ENCODE data around the gene CCBE1. TPM values are rescaled to one million over a fixed set of nuclear protein-coding genes. Genes with fewer than 3 reads are reported as not detected.

Gene CCBE1
- total and polyA plus RNA-seq, 4 experiments from 2014 or later = not detected

DNA sequence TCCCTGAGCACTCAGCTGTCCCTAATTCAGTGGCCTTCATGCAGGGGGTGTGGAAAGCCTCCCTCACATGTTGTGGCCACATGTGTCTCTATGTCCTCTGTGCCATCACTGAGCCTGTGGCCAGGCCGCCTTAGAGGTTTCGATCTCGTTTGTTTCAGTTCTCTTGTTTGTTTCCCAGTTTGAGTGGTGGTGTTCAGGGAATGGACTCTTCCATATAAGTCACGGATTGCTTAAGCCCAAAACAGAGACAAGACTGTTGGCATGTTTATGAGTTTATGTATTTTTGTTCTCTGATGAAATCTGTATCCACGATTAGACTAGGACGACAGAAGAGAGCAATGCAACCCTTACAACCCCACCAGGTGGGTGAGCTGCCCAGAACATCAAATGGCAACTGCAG, 134.5 kb downstream of the CCBE1 start:
- intact Hi-C loops (cut with micrococcal nuclease) = no loop called here
- peaks cover 0 to 3% (median 0%) of the 10 kb centered on the region in 8 donors for H3K9me3 Mint-ChIP-seq
- H3K9me3 ChIP-seq (ENCODE audit: control insufficient read depth in 1 of 2, low read length in 2 of 2) = no peaks in the 10 kb centered on the region
- no peaks in the 10 kb centered on the region for H3K27me3 ChIP-seq (ENCODE audit: insufficient read depth, low read length)
- no peaks in the 10 kb centered on the region for H3K36me3 Mint-ChIP-seq
- H3K27ac ChIP-seq (ENCODE audit: low read depth, low read length) = no peak overlapping the region
- H3K4me1 Mint-ChIP-seq = no peaks in the 10 kb centered on the region
- no peaks in the 10 kb centered on the region for H3K4me1 ChIP-seq (ENCODE audit: insufficient read depth, low read length)
- no peaks in the 10 kb centered on the region for H3K36me3 ChIP-seq (ENCODE audit: insufficient read depth, low read length)
- no peak overlapping the region for H3K4me3 ChIP-seq (ENCODE audit: low read length in 2 of 2)
- ChIA-PET POLR2A (ENCODE audit: partially characterized antibody) (no interaction called here), CTCF (ENCODE audit: partially characterized antibody) (no interaction called here)
- H3K27me3 Mint-ChIP-seq = peaks cover 0 to 2% of the 10 kb centered on the region in 2 donors
- no peak overlapping the region for H3K27ac Mint-ChIP-seq
- no peak overlapping the region for H3K4me3 Mint-ChIP-seq
- DNase-seq = no peak

GRCh38 chr18:59561612-59562011, 135.6 kb downstream of the CCBE1 start:
- Mint-ChIP-seq H3K27me3 (peaks cover 0 to 2% of the 10 kb centered on the region in 2 donors), H3K4me1 (no peaks in the 10 kb centered on the region), H3K36me3 (no peaks in the 10 kb centered on the region), H3K27ac (no peak overlapping the region), H3K9me3 (peaks cover 0 to 4% (median 0%) of the 10 kb centered on the region in 8 donors), H3K4me3 (no peak overlapping the region)
- ChIA-PET CTCF (ENCODE audit: partially characterized antibody) (no interaction called here), POLR2A (ENCODE audit: partially characterized antibody) (no interaction called here)
- Histone ChIP-seq H3K27me3 (ENCODE audit: insufficient read depth, low read length) (no peaks in the 10 kb centered on the region), H3K36me3 (ENCODE audit: insufficient read depth, low read length) (no peaks in the 10 kb centered on the region), H3K27ac (ENCODE audit: low read depth, low read length) (no peak overlapping the region), H3K9me3 (ENCODE audit: control insufficient read depth in 1 of 2, low read length in 2 of 2) (no peaks in the 10 kb centered on the region), H3K4me3 (ENCODE audit: low read length in 2 of 2) (no peak overlapping the region), H3K4me1 (ENCODE audit: insufficient read depth, low read length) (no peaks in the 10 kb centered on the region)
- intact Hi-C loops (cut with micrococcal nuclease) = no loop called here
- DNase-seq = no peak

GRCh38 chr18:59560556-59560955, 136.7 kb downstream of the CCBE1 start:
- no peak for DNase-seq
- POLR2A ChIA-PET (ENCODE audit: partially characterized antibody) = no interaction called here
- Histone ChIP-seq H3K27me3 (ENCODE audit: insufficient read depth, low read length) (no peaks in the 10 kb centered on the region), H3K36me3 (ENCODE audit: insufficient read depth, low read length) (no peaks in the 10 kb centered on the region), H3K4me1 (ENCODE audit: insufficient read depth, low read length) (no peaks in the 10 kb centered on the region), H3K4me3 (ENCODE audit: low read length in 2 of 2) (no peak overlapping the region), H3K27ac (ENCODE audit: low read depth, low read length) (no peak overlapping the region), H3K9me3 (ENCODE audit: control insufficient read depth in 1 of 2, low read length in 2 of 2) (no peaks in the 10 kb centered on the region)
- CTCF ChIA-PET (ENCODE audit: partially characterized antibody) = no interaction called here
- intact Hi-C loops (cut with micrococcal nuclease) = no loop called here
- no peaks in the 10 kb centered on the region for H3K36me3 Mint-ChIP-seq
- no peak overlapping the region for H3K27ac Mint-ChIP-seq
- peaks cover 0 to 4% (median 0%) of the 10 kb centered on the region in 8 donors for H3K9me3 Mint-ChIP-seq
- H3K27me3 Mint-ChIP-seq = peaks cover 0 to 2% of the 10 kb centered on the region in 2 donors
- no peak overlapping the region for H3K4me3 Mint-ChIP-seq
- no peaks in the 10 kb centered on the region for H3K4me1 Mint-ChIP-seq

GRCh38 chr18:59559528-59559927, 137.7 kb downstream of the CCBE1 start:
- Mint-ChIP-seq H3K27me3 (peaks cover 0 to 2% of the 10 kb centered on the region in 2 donors), H3K27ac (no peak overlapping the region), H3K4me1 (no peaks in the 10 kb centered on the region), H3K36me3 (no peaks in the 10 kb centered on the region), H3K4me3 (no peak overlapping the region), H3K9me3 (peaks cover 0 to 4% (median 0%) of the 10 kb centered on the region in 8 donors)
- ChIA-PET POLR2A (ENCODE audit: partially characterized antibody) (no interaction called here), CTCF (ENCODE audit: partially characterized antibody) (no interaction called here)
- intact Hi-C loops (cut with micrococcal nuclease) = no loop called here
- Histone ChIP-seq H3K9me3 (ENCODE audit: control insufficient read depth in 1 of 2, low read length in 2 of 2) (no peaks in the 10 kb centered on the region), H3K4me3 (ENCODE audit: low read length in 2 of 2) (no peak overlapping the region), H3K27me3 (ENCODE audit: insufficient read depth, low read length) (no peaks in the 10 kb centered on the region), H3K36me3 (ENCODE audit: insufficient read depth, low read length) (no peaks in the 10 kb centered on the region), H3K4me1 (ENCODE audit: insufficient read depth, low read length) (no peaks in the 10 kb centered on the region), H3K27ac (ENCODE audit: low read depth, low read length) (no peak overlapping the region)
- DNase-seq = no peak

DNA sequence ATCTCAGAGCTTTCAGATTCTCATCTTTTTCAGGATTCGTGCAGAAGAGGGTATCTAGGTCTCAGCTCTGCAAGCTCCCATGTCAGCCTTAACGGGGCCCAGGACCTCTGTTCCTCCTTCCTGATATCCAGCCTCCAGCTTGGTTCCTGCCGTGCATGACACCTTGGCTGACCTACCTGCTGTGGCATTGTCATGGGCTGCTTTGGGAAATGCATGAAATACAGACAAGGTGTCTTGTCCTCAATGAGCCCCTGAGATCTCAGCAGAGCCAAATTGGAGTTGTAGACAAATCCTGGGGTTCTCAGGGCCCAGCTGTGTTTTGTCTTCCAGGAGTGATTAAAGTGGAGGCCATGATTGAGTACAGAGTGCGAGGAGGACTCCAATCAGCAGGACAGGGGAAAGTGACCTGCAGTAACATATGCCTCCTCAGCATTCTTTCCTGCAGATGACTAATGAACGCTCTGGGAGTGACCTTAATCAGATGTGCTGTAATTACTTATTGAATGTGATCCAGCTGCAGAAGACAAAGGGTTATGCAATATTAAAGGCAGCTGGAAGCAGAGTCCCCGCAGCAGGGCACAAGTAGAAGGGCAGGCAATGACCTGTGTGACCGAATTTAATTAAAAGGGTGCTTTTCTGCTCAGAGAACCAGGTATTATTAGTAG, 141.1 kb downstream of the CCBE1 start:
- Histone ChIP-seq H3K27ac (ENCODE audit: low read depth, low read length) (no peak overlapping the region), H3K27me3 (ENCODE audit: insufficient read depth, low read length) (no peaks in the 10 kb centered on the region), H3K4me1 (ENCODE audit: insufficient read depth, low read length) (no peaks in the 10 kb centered on the region), H3K9me3 (ENCODE audit: control insufficient read depth in 1 of 2, low read length in 2 of 2) (no peaks in the 10 kb centered on the region), H3K36me3 (ENCODE audit: insufficient read depth, low read length) (no peaks in the 10 kb centered on the region), H3K4me3 (ENCODE audit: low read length in 2 of 2) (no peak overlapping the region)
- Mint-ChIP-seq H3K9me3 (peaks cover 0 to 4% (median 0%) of the 10 kb centered on the region in 8 donors), H3K27ac (no peak overlapping the region), H3K36me3 (no peaks in the 10 kb centered on the region), H3K27me3 (peaks cover 0 to 2% of the 10 kb centered on the region in 2 donors), H3K4me3 (no peak overlapping the region), H3K4me1 (no peaks in the 10 kb centered on the region)
- CTCF ChIA-PET (ENCODE audit: partially characterized antibody) = no interaction called here
- intact Hi-C loops (cut with micrococcal nuclease) = no loop called here
- POLR2A ChIA-PET (ENCODE audit: partially characterized antibody) = no interaction called here
- no peak for DNase-seq

- no peak overlapping the region for H3K4me3 ChIP-seq (ENCODE audit: low read length in 2 of 2)
- no peaks in the 10 kb centered on the region for H3K4me1 Mint-ChIP-seq
- H3K4me3 Mint-ChIP-seq = no peak overlapping the region
- H3K27me3 ChIP-seq (ENCODE audit: insufficient read depth, low read length) = no peaks in the 10 kb centered on the region
- H3K36me3 ChIP-seq (ENCODE audit: insufficient read depth, low read length) = no peaks in the 10 kb centered on the region
- H3K27ac ChIP-seq (ENCODE audit: low read depth, low read length) = no peak overlapping the region
- ChIA-PET CTCF (ENCODE audit: partially characterized antibody) (no interaction called here), POLR2A (ENCODE audit: partially characterized antibody) (no interaction called here)
- no peaks in the 10 kb centered on the region for H3K9me3 ChIP-seq (ENCODE audit: control insufficient read depth in 1 of 2, low read length in 2 of 2)
- no peaks in the 10 kb centered on the region for H3K4me1 ChIP-seq (ENCODE audit: insufficient read depth, low read length)
- H3K9me3 Mint-ChIP-seq = peaks cover 0 to 6% (median 0%) of the 10 kb centered on the region in 8 donors
- no peaks in the 10 kb centered on the region for H3K27me3 Mint-ChIP-seq
- DNase-seq = no peak
- H3K27ac Mint-ChIP-seq = no peak overlapping the region
- H3K36me3 Mint-ChIP-seq = no peaks in the 10 kb centered on the region
- intact Hi-C loops (cut with micrococcal nuclease) = no loop called here
These were observed 142.4 kb downstream of the CCBE1 start for GRCh38 chr18:59554796-59555335.

GRCh38 chr18:59553273-59553870, 143.9 kb downstream of the CCBE1 start:
- no peaks in the 10 kb centered on the region for H3K27me3 Mint-ChIP-seq
- intact Hi-C loops (cut with micrococcal nuclease) = no loop called here

More at GRCh38 chr18:59553273-59553870, 143.9 kb downstream of the CCBE1 start:
- no peaks in the 10 kb centered on the region for H3K9me3 ChIP-seq (ENCODE audit: control insufficient read depth in 1 of 2, low read length in 2 of 2)
- ChIA-PET POLR2A (ENCODE audit: partially characterized antibody) (no interaction called here), CTCF (ENCODE audit: partially characterized antibody) (no interaction called here)
- Mint-ChIP-seq H3K4me3 (no peak overlapping the region), H3K4me1 (no peaks in the 10 kb centered on the region), H3K9me3 (peaks cover 0 to 6% (median 0%) of the 10 kb centered on the region in 8 donors), H3K36me3 (no peaks in the 10 kb centered on the region), H3K27ac (no peak overlapping the region)
- no peaks in the 10 kb centered on the region for H3K27me3 ChIP-seq (ENCODE audit: insufficient read depth, low read length)
- H3K36me3 ChIP-seq (ENCODE audit: insufficient read depth, low read length) = no peaks in the 10 kb centered on the region
- H3K4me1 ChIP-seq (ENCODE audit: insufficient read depth, low read length) = no peaks in the 10 kb centered on the region
- no peak overlapping the region for H3K27ac ChIP-seq (ENCODE audit: low read depth, low read length)
- H3K4me3 ChIP-seq (ENCODE audit: low read length in 2 of 2) = no peak overlapping the region
- DNase-seq = no peak

Data from CD4-positive, alpha-beta memory T cell (primary cell).